Stimulated activated CD4-positive, alpha-beta T cell treated with anti-CD3 and anti-CD28 coated beads, Interleukin-2, amount 100 ng/mL, for 4 hours (primary cell): ENCODE measurements around the gene FOXN1.
"Not testable (repeated sequence)": the region's sequence is repeated elsewhere in the genome, so short reads cannot be mapped to it uniquely, and the experiment has no call there.

ENCODE experiments used
- DNase-seq: peaks from one replicate; pipeline ENCODE4 v3.0.0-alpha.2; 2020; ENCODE audit warnings: low read depth

The FOXN1 gene

GRCh38 chr17:28574526-28574925 is 68.4 kb downstream of the FOXN1 start:
- no peak for DNase-seq

- DNase-seq = no peak
These were observed 69.1 kb downstream of the FOXN1 start for GRCh38 chr17:28575126-28575795.

- DNase-seq = not testable (repeated sequence)
These were observed 69.9 kb downstream of the FOXN1 start for GRCh38 chr17:28576016-28576415.

- DNase-seq = peak; percentile 98
These were observed 70.8 kb downstream of the FOXN1 start, which contains the start of gene ALDOC for GRCh38 chr17:28576758-28577465. Gene ALDOC, minus strand, starts transcription at chr17:28576895. Its CDS starts 1,363 bp downstream, at chr17:28575532.

- no peak for DNase-seq
These were observed 71.3 kb downstream of the FOXN1 start for GRCh38 chr17:28577466-28577824.

- no peak for DNase-seq
These were observed 72.4 kb downstream of the FOXN1 start for GRCh38 chr17:28578246-28579195.

- DNase-seq = no peak
These were observed 73.4 kb downstream of the FOXN1 start for GRCh38 chr17:28579526-28579925.

- DNase-seq = no peak
These were observed 74.8 kb downstream of the FOXN1 start for GRCh38 chr17:28580959-28581358.

GRCh38 chr17:28582513-28582912 is 76.4 kb downstream of the FOXN1 start:
- DNase-seq = no peak

- DNase-seq = no peak
These were observed 78.3 kb downstream of the FOXN1 start for GRCh38 chr17:28584434-28584833.

GRCh38 chr17:28585851-28586250 is 79.7 kb downstream of the FOXN1 start:
- DNase-seq = no peak
